DMS 273 treated with DMSO at 0.1 percent for 48 hours (cell line): ENCODE results near the gene TOP1.

Source experiments
- DNase-seq: peaks from one replicate; lab custom pipeline; 2025; lab: John Stamatoyannopoulos, UW

TOP1 gene

GRCh38 chr20:41147767-41148191, 119.2 kb downstream of the TOP1 start:
- DNase-seq, result no peak

DNA sequence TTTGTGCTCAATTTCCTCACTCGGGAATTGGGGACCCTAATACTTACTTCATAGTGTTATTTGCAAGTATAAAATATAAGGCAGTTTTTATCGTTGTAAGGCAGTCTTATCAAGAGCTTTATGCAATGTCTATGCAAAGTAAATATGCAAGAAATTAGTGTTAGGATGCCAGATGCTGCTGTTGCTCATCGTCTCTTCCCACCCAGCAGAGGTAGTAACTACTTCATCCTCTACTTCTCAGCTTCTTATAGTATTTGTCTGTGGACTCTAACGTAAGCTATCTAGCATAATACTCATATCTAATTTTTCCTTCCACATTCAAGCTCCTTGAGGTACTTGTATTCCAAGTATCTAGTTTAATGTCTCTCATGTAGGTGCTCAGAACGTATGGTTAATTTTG, 120.3 kb downstream of the TOP1 start:
- DNase-seq, result no peak

GRCh38 chr20:41150664-41151063, 122.0 kb downstream of the TOP1 start:
- DNase-seq, result peak; percentile 47

- no peak for DNase-seq
Observed at GRCh38 chr20:41151134-41151869, 122.7 kb downstream of the TOP1 start.

GRCh38 chr20:41152108-41152757, 123.6 kb downstream of the TOP1 start:
- no peak for DNase-seq

GRCh38 chr20:41154436-41155176, 126.0 kb downstream of the TOP1 start:
- no peak for DNase-seq

- DNase-seq, result no peak
Observed at GRCh38 chr20:41155261-41155660, 126.6 kb downstream of the TOP1 start.

DNA sequence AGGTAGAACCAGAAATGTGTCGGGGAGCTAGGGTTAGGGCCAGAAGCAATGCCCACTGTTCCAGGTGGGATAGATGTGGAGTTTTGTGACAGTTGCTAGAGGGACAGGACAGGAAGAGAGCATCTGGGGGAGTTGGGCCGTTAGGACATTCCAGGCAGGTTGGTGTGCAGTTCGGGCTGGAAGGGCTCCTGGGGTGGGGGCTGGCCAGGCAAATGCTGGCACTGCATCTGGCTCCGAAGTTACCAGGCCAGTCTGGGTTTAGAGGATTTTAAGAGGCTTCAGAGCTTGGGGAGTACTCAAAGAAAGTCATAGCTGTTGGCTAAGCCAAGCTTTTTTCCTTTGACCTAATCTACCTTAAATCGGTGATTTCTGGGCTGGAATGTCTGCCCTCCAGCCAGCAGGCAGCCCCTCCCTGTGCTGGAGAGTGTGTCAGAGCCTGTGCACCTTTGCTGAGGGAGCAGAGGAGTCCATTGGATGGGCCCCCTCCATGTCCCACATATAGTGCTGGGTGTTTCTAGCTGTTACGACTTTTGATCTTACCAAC, 129.5 kb downstream of the TOP1 start:
- no peak for DNase-seq

DNA sequence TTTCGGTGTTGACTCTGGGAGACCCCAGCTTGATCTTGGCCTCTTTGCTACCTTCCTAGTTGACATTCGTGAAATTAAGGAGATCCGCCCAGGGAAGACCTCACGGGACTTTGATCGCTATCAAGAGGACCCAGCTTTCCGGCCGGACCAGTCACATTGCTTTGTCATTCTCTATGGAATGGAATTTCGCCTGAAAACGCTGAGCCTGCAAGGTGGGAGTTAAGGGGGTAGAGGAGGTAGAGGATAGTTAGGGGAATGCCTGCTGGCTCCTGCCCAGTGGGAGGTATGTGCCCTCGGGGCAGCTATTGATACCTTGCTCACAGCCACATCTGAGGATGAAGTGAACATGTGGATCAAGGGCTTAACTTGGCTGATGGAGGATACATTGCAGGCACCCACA, 130.9 kb downstream of the TOP1 start:
- DNase-seq, result no peak

DNA sequence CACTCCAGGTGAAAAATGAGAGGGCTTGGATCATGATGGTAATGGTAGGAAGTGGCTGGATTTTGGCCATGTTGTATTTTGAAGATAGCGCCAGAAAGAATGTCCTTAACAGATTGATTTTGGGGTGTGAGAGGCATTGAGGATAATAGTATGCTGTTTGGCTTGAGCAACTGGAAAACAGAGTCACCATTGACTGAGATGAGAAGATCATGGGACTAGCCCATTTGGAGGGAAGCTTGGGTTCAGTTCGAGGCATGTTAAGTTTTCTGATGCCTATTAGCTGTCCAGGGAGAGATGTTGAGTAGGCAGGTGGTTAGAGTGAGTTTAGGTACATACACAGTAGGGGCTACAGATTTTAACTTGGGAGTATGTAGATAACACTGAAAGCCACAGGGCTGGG, 132.1 kb downstream of the TOP1 start:
- DNase-seq, result no peak

DNA sequence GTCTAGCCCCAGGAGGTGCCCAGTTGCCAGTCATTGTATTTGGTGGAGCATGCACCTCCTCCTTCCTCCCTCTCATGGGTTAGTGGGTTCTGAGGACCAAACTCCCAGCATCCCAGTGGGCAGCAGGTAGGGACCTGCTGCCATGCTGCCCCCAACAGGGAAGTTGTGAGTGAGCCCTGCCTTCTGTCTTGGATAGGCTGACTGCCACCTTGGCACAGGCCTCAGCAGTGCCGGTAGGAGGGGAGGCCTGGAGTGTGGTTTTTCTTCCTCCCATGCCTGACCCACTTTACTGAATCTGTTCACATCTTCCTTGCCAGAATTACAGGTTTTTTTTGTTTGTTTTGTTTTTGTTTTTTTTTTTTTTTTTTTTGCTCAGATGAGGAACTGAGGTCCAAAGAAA, 133.3 kb downstream of the TOP1 start:
- no peak for DNase-seq

DNA sequence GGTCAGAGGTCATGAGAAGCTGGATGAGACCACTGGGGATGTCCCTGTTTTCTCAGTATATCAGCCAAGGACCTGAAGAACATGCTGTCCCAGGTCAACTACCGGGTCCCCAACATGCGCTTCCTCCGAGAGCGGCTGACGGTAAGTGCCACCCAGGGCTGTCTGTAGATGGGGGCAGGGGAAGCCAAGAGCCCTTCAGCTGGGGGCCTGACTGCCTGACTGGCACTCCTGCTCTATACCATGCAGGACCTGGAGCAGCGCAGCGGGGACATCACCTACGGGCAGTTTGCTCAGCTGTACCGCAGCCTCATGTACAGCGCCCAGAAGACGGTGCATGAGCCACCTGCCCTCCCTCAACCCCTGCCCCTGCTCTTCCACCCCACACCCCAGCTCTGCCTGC, 133.8 kb downstream of the TOP1 start:
- DNase-seq, result no peak

- DNase-seq, result no peak
Observed at GRCh38 chr20:41163821-41164220, 135.2 kb downstream of the TOP1 start.

GRCh38 chr20:41165001-41165882, 136.6 kb downstream of the TOP1 start:
- DNase-seq, result no peak

- no peak for DNase-seq
Observed at GRCh38 chr20:41166201-41167117, 137.8 kb downstream of the TOP1 start.

DNA sequence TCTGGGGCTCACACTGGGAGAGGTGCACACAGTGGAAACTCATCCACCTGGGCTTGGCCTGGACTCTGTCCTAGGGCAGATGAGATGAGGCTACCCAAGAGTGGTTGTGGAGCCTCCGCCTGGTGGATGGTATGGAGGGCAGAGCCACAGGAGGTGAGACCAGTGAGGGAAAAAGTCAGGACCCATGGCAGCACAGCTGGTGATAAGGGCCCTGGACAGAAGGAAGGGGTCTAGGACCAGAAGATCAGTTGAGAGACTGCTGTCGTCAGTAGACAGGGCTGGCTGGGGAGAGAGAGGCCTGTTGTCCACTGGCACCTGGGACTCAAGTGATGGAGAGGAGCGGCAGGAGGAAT, 138.5 kb downstream of the TOP1 start:
- DNase-seq, result no peak

- no peak for DNase-seq
Observed at GRCh38 chr20:41167481-41168253, 139.0 kb downstream of the TOP1 start.

DNA sequence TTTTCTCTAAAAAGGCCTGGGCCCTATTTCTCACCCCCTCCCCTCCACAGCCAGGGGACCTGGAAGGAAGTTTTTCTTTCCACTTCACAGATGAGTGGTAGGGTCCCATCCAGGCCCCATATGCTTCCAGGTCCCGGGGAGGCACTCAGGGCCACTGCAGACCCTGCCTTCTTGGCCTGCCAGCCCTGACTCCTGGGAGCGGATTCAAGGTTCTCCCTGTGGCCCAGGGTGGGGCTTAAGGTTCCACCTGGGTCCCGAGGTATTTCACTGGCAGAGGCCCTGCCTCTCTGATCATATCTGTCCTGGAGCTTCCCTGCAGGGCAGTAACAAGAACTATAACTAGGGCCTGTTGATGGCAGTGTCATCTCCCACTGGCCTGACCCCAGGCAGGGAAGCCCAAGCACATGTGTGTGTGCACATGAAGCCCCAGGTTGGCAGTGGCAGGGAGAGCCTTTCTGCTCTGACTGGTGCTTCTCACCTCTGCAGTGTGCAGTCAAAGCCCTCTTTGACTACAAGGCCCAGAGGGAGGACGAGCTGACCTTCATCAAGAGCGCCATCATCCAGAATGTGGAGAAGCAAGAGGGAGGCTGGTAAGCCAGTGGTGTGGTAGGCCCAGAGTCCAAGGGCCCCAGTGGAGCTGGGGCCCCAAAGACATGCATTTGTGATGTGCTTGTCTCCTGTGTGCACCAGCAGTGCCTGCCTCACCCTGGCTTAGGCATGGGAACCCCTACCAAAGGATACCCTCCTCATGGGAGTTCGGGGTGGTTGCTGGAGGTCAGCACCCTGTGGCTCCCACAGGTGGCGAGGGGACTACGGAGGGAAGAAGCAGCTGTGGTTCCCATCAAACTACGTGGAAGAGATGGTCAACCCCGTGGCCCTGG, 139.9 kb downstream of the TOP1 start:
- DNase-seq, result no peak

DNA sequence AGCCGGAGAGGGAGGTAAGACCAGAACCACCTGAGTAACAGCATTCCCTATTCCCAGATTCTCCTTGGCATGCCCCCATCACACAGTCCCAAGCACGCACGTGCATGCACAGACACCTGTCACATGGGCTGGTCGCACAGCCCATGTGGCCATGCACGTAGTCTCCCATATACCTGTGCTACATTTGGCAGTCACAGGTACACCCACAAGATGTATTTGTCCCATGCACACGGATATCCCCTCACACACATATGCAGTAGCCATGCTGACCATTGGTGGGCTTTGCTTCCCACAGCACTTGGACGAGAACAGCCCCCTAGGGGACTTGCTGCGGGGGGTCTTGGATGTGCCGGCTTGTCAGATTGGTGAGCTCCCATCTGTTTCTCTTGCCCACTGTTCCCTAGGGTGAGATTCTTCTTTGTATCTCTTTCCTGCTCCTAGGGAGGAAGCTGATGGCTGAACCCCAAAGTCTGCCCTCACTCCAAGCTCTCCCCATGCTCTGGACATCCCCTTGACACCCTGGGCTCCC, 140.6 kb downstream of the TOP1 start:
- DNase-seq, result no peak
